Kidney epithelial cell (primary cell): Measurements from ENCODE around the gene FGF12. TPM values are rescaled to one million over a fixed set of nuclear protein-coding genes. Genes with fewer than 3 reads are reported as not detected.

Experiments used
- DNase-seq: peaks from one replicate; pipeline ENCODE4 v3.0.0-alpha.2; 2010; ENCODE audit warnings: low read depth
- H3K27me3 ChIP-seq: 2 replicates; pipeline ENCODE4 v1.6.0; 2011; ENCODE audit warnings: low read length; ENCODE audit not compliant: control insufficient read depth, insufficient read depth
- H3K36me3 ChIP-seq: 2 replicates; pipeline ENCODE4 v1.5.1; 2011; ENCODE audit warnings: low read length; ENCODE audit not compliant: control insufficient read depth, insufficient read depth
- H3K4me3 ChIP-seq: 2 replicates; pipeline ENCODE4 v1.5.1; 2011; ENCODE audit warnings: low read depth, mild to moderate bottlenecking, control low read depth, low read length
- CTCF ChIP-seq: IDR thresholded peaks from 2 replicates; pipeline ENCODE4 v1.5.1; 2011; ENCODE audit warnings: mild to moderate bottlenecking, moderate library complexity, low read length, control low read depth, inconsistent platforms; ENCODE audit not compliant: insufficient read depth, poor library complexity, severe bottlenecking
- total RNA-seq: library from RNA; depleted of rRNA; stranded (reverse); fragments of >200 nt; gene quantifications from 2 replicates; pipeline ENCODE4 v1.2.3, GENCODE V29; 2015

Gene FGF12
- total RNA-seq, 1 donor from 2014 or later = 3.2 TPM

- H3K36me3 ChIP-seq = no peaks in the 10 kb centered on the region
- no peak for DNase-seq
- no peaks in the 10 kb centered on the region for H3K27me3 ChIP-seq
- no peak overlapping the region for H3K4me3 ChIP-seq
- TF ChIP-seq CTCF = no peak
Observed at GRCh38 chr3:192239956-192240355, 487.4 kb downstream of the FGF12 start.

GRCh38 chr3:192237992-192238608 is 489.2 kb downstream of the FGF12 start:
- Histone ChIP-seq H3K27me3 (no peaks in the 10 kb centered on the region), H3K36me3 (no peaks in the 10 kb centered on the region), H3K4me3 (no peak overlapping the region)
- DNase-seq = no peak
- no peak for TF ChIP-seq CTCF

GRCh38 chr3:192229866-192230265 is 497.5 kb downstream of the FGF12 start:
- H3K4me3 ChIP-seq = no peak overlapping the region
- TF ChIP-seq CTCF = no peak
- no peaks in the 10 kb centered on the region for H3K36me3 ChIP-seq
- no peak for DNase-seq
- H3K27me3 ChIP-seq = no peaks in the 10 kb centered on the region

- Histone ChIP-seq H3K27me3 (no peaks in the 10 kb centered on the region), H3K4me3 (no peak overlapping the region), H3K36me3 (no peaks in the 10 kb centered on the region)
- no peak for DNase-seq
- TF ChIP-seq CTCF = no peak
Observed at GRCh38 chr3:192224634-192225155, 502.6 kb downstream of the FGF12 start.

- no peak for DNase-seq
- H3K4me3 ChIP-seq = no peak overlapping the region
- H3K27me3 ChIP-seq = no peaks in the 10 kb centered on the region
- H3K36me3 ChIP-seq = no peaks in the 10 kb centered on the region
- no peak for TF ChIP-seq CTCF
Observed at GRCh38 chr3:192223815-192224214, 503.5 kb downstream of the FGF12 start.

- H3K27me3 ChIP-seq = no peaks in the 10 kb centered on the region
- H3K36me3 ChIP-seq = no peaks in the 10 kb centered on the region
- no peak for TF ChIP-seq CTCF
- DNase-seq = no peak
- H3K4me3 ChIP-seq = no peak overlapping the region
Observed at GRCh38 chr3:192220915-192221314, 506.4 kb downstream of the FGF12 start.
